GM12875 (cell line): ENCODE results near the gene SPECC1.

Experiments
- H3K4me3 ChIP-seq: one replicate; pipeline ENCODE4 v1.5.1; 2011; ENCODE audit warnings: low read depth, low read length, control low read depth
- TF ChIP-seq, protein P1 (sequence below): IDR thresholded peaks from 2 replicates; pipeline ENCODE4 v1.5.1; 2011; ENCODE audit warnings: low read depth, mild to moderate bottlenecking, control low read depth, inconsistent platforms, low read length, moderate library complexity, borderline replicate concordance; ENCODE audit not compliant: insufficient read depth

SPECC1 gene

DNA sequence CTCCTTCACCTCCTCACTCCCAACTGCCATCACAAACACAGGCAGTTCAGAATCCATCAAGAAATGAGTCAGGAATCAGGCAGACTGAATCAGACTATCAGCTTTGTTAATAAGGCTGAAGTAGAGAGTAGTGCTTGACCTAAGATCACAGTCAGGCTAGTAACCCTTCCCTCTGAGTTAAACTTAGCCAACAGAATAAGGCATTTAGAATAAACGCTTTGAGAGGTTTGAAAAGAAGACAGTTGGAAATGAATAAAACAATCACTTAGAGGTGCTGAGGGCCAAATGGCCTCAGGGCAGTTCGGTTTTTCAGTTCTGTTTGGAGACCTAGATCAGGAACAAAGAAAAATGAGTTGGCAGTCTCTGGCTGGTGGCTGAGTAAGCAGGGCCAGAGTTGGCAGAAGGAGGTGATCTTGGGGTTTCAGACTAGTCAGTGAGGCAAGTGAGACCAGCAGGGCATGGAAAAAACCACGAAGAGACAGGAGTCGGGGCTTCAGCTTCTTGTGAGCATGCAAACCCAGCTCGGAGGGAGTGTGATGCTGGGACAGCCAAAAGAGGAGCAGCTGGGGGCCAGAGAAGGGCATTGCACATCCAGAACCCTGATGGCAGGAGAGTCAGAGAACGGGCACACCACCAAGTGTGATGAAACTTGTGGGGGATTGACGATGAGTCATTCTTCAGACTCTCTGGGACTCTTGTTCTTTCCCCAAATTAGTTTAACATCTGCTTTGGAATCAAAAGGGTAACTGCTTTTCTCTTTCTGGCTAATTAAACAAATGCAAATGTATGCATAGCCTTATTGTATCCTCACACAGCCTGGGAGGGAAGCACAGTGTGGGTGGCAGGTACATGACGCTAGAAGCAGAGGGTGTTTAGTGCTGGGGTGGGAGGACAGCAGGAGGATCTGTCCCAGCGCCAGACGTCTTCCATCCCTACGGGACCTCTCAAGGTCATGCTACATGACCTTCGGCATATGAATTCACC is 54.8 kb downstream of the SPECC1 start:
- H3K4me3 ChIP-seq: no peak overlapping the region
- TF ChIP-seq, protein P1, sequence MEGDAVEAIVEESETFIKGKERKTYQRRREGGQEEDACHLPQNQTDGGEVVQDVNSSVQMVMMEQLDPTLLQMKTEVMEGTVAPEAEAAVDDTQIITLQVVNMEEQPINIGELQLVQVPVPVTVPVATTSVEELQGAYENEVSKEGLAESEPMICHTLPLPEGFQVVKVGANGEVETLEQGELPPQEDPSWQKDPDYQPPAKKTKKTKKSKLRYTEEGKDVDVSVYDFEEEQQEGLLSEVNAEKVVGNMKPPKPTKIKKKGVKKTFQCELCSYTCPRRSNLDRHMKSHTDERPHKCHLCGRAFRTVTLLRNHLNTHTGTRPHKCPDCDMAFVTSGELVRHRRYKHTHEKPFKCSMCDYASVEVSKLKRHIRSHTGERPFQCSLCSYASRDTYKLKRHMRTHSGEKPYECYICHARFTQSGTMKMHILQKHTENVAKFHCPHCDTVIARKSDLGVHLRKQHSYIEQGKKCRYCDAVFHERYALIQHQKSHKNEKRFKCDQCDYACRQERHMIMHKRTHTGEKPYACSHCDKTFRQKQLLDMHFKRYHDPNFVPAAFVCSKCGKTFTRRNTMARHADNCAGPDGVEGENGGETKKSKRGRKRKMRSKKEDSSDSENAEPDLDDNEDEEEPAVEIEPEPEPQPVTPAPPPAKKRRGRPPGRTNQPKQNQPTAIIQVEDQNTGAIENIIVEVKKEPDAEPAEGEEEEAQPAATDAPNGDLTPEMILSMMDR: no peak

DNA sequence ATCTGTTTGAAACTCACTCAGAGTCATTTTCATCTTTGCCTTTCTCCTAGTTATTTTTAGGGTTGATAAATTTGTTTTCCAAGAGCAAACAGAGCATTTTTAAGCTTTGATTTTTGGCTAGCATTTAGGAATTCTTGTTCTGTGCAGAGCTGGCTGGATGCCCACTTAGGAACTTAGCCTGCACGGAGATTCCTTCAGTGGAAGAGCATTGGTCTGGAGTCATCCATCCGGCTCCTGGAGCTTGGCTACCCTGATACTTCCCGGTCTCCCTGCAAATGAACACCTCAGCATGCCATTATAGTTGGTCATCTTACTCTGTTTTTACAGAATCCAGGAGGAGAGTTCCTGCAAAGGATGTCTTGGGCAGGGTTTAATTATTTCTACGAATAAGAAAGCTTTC is 57.1 kb downstream of the SPECC1 start:
- H3K4me3 ChIP-seq: no peak overlapping the region
- TF ChIP-seq, protein P1: no peak

DNA sequence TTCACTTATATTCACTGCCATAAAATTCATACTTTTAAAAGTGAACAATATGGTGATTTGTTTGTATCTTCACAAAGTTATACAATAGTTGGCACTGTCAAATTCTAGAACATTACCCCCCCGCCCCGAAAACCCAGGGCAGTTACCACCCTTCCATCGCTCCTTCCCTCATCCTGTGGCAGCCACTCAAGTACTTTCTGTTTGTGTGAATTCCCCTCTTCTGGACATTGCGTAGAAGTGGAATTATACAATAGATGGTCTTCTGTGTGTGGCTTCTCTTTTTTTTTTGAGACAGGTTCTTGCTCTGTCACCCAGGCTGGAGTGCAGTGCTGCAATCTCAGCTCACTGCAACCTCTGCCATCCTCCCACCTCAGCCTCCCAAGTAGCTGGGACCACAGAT is 58.6 kb downstream of the SPECC1 start:
- H3K4me3 ChIP-seq: no peak overlapping the region
- TF ChIP-seq, protein P1: no peak

DNA sequence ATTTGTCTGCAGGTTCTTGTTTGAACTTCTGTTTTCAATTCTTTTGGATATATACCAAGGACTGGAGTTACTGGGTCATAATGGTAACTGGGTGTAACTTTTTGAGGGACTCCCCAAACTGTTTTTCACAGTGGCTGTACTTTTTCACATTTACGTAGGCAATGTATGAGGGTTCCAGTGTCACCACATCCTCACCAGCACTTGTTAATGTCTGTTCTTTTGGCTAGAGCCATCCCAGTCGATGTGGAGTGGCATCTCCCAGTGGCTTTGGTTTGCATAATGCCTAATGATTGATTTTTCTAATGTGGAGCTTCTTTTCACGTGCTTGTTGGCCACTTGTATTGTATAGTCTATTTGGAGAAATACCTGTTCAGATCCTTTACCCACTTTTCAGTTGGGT is 59.3 kb downstream of the SPECC1 start:
- no peak overlapping the region for H3K4me3 ChIP-seq
- TF ChIP-seq, protein P1: no peak

DNA sequence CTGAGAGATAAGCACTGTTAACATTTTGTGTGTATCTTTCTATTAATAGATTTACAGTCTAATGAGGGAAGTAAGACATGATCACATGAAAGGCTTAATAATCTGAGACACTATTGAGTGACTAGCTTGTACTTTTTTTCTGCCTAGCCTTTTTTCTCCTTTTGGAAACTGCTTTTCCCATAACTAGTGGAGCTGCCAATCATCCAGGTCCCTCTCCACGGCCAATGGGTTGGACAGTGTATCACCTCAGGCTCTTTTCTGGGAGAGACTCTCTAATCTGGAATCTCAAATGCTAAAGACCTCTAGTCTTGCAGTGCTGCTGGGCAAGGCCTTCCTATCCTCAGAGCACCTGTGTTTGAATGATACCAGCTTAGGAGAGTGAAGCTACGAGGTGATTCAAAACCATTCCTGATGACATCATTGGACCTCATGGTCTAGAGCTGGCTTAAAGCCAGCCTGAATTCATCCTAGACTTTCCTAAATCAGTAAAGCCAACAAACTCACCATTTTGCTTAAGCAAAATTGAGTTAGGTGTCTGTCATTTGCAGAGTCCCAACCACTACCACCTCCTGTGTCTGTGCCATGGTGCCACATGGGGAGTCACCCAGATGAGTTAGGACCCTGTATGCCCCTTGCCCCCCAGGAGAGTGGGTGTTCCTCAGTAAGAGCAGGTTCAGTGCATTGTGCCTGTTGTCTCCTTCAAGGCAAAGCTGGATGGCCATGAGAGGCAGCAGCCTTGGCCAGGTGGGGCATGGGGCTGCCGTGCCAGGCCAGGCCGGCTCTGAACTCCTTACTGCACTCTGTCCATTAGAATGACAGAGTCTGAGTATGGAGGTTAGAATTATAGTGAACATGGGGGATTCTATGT is 62.9 kb downstream of the SPECC1 start:
- H3K4me3 ChIP-seq: no peak overlapping the region
- TF ChIP-seq, protein P1: no peak

DNA sequence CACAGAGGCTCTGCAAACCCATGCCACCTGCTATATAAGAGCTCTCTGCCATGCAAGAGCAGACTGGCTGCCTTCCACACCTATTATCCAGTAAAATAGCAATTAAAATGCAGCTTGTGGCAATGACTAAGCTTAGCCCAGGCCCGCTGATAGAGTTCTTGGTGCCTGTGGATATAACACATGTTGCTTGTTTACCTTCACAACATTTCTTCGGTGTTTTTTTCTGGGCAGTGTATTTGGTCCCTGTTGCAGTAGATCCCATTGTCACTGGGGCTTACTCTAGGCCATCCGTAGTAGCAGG is 63.5 kb downstream of the SPECC1 start:
- no peak overlapping the region for H3K4me3 ChIP-seq
- TF ChIP-seq, protein P1: no peak
